Type B pancreatic cell (in vitro differentiated cells): Measurements from ENCODE around the gene HBP1. TPM values are rescaled to one million over a fixed set of nuclear protein-coding genes. Genes with fewer than 3 reads are reported as not detected.

Experiments
- DNase-seq: peaks from one replicate; pipeline ENCODE4 v3.0.0; 2021; ENCODE audit warnings: mixed read lengths; ENCODE audit not compliant: unreplicated experiment; ENCODE audit errors: extremely low spot score
- H3K27ac Mint-ChIP-seq: 2 replicates; pipeline ENCODE4 v1.8.0; 2021; ENCODE audit warnings: mild to moderate bottlenecking, mixed read lengths
- H3K27me3 Mint-ChIP-seq: 2 replicates; pipeline ENCODE4 v1.8.0; 2021; ENCODE audit warnings: mixed read lengths
- H3K36me3 Mint-ChIP-seq: 2 replicates; pipeline ENCODE4 v1.8.0; 2021; ENCODE audit warnings: mixed read lengths
- H3K4me1 Mint-ChIP-seq: one replicate; pipeline ENCODE4 v1.8.0; 2021; ENCODE audit warnings: mixed read lengths; ENCODE audit not compliant: unreplicated experiment
- H3K4me3 Mint-ChIP-seq: 2 replicates; pipeline ENCODE4 v1.8.0; 2021; ENCODE audit warnings: mild to moderate bottlenecking, mixed read lengths
- H3K9me3 Mint-ChIP-seq: 2 replicates; pipeline ENCODE4 v1.8.0; 2021; ENCODE audit warnings: mixed read lengths
- CTCF ChIP-seq: fragments of 200-600 bp; sonication (generic); conservative IDR thresholded peaks from 2 replicates; pipeline ENCODE4 v1.5.0; 2021; ENCODE audit warnings: antibody characterized with exemption, mild to moderate bottlenecking
- total RNA-seq: library from RNA; stranded (reverse); gene quantifications from 2 replicates; pipeline ENCODE4 v1.2.1, GENCODE V29; 2021; ENCODE audit warnings: low replicate concordance

Gene HBP1
- total RNA-seq, 1 donor from 2014 or later: 56.9 TPM

GRCh38 chr7:107181172-107181571, 12.4 kb downstream of the HBP1 start:
- TF ChIP-seq CTCF: no peak

GRCh38 chr7:107185716-107186115, 16.9 kb downstream of the HBP1 start:
- Mint-ChIP-seq H3K36me3 (peaks cover 49% of the 10 kb centered on the region), H3K4me3 (no peak overlapping the region), H3K9me3 (no peaks in the 10 kb centered on the region), H3K4me1 (peaks cover 4% of the 10 kb centered on the region), H3K27me3 (no peaks in the 10 kb centered on the region), H3K27ac (no peak overlapping the region)
- TF ChIP-seq CTCF: no peak
- DNase-seq: no peak

More at GRCh38 chr7:107181172-107181571, 12.4 kb downstream of the HBP1 start:
- no peaks in the 10 kb centered on the region for H3K27me3 Mint-ChIP-seq
- no peaks in the 10 kb centered on the region for H3K9me3 Mint-ChIP-seq
- no peak for DNase-seq
- H3K36me3 Mint-ChIP-seq: peaks cover 33% of the 10 kb centered on the region
- H3K27ac Mint-ChIP-seq: no peak overlapping the region
- no peak overlapping the region for H3K4me3 Mint-ChIP-seq
- H3K4me1 Mint-ChIP-seq: peaks cover 12% of the 10 kb centered on the region

- H3K4me1 Mint-ChIP-seq: no peaks in the 10 kb centered on the region
- H3K9me3 Mint-ChIP-seq: no peaks in the 10 kb centered on the region
- no peaks in the 10 kb centered on the region for H3K27me3 Mint-ChIP-seq
- no peak for DNase-seq
- peaks cover 44% of the 10 kb centered on the region for H3K36me3 Mint-ChIP-seq
- H3K27ac Mint-ChIP-seq: no peak overlapping the region
- H3K4me3 Mint-ChIP-seq: no peak overlapping the region
- no peak for TF ChIP-seq CTCF
Measured at GRCh38 chr7:107186240-107186639, 17.4 kb downstream of the HBP1 start.

GRCh38 chr7:107187774-107188173, 19.0 kb downstream of the HBP1 start:
- Mint-ChIP-seq H3K4me1 (no peaks in the 10 kb centered on the region), H3K36me3 (peaks cover 47% of the 10 kb centered on the region), H3K27ac (no peak overlapping the region), H3K27me3 (no peaks in the 10 kb centered on the region), H3K9me3 (no peaks in the 10 kb centered on the region), H3K4me3 (no peak overlapping the region)
- no peak for DNase-seq
- no peak for TF ChIP-seq CTCF

- no peak for DNase-seq
- Mint-ChIP-seq H3K36me3 (peaks cover 36% of the 10 kb centered on the region), H3K27me3 (no peaks in the 10 kb centered on the region), H3K4me1 (no peaks in the 10 kb centered on the region), H3K4me3 (no peak overlapping the region), H3K9me3 (no peaks in the 10 kb centered on the region), H3K27ac (no peak overlapping the region)
- no peak for TF ChIP-seq CTCF
Measured at GRCh38 chr7:107190090-107190489, 21.3 kb downstream of the HBP1 start.

- Mint-ChIP-seq H3K27ac (peak overlapping the region; percentile 31), H3K4me1 (no peaks in the 10 kb centered on the region), H3K27me3 (no peaks in the 10 kb centered on the region), H3K4me3 (no peak overlapping the region), H3K9me3 (no peaks in the 10 kb centered on the region), H3K36me3 (peaks cover 24% of the 10 kb centered on the region)
- peak; percentile 29 for TF ChIP-seq CTCF
- no peak for DNase-seq
Measured at GRCh38 chr7:107194052-107194451, 25.2 kb downstream of the HBP1 start.
